Nephron (organoid): Measurements from ENCODE around the gene CDYL.

Source experiments
- H3K27ac Mint-ChIP-seq, 3 experiments: 2 replicates each; pipeline ENCODE4 v1.8.0; 2020; ENCODE audit warnings: mixed read lengths in 3 of 3, mild to moderate bottlenecking in 2 of 3, moderate library complexity in 1 of 3
- H3K27me3 Mint-ChIP-seq: 2 replicates; pipeline ENCODE4 v1.8.0; 2021; ENCODE audit warnings: low read depth, mild to moderate bottlenecking, moderate library complexity, mixed read lengths
- H3K36me3 Mint-ChIP-seq: 2 replicates; pipeline ENCODE4 v1.8.0; 2020; ENCODE audit warnings: low read depth, mixed read lengths
- H3K4me1 Mint-ChIP-seq: 2 replicates; pipeline ENCODE4 v1.8.0; 2020; ENCODE audit warnings: mixed read lengths
- H3K4me3 Mint-ChIP-seq, 3 experiments: 2 replicates each; pipeline ENCODE4 v1.8.0; 2020; ENCODE audit warnings: mild to moderate bottlenecking in 3 of 3, mixed read lengths in 3 of 3, moderate library complexity in 2 of 3
- H3K9me3 Mint-ChIP-seq: 2 replicates; pipeline ENCODE4 v1.8.0; 2020; ENCODE audit warnings: mixed read lengths
- CTCF ChIP-seq, 3 experiments: fragments of 200-600 bp; sonication (generic); IDR thresholded peaks; one replicate each; pipeline ENCODE4 v1.5.0; 2021; ENCODE audit warnings: antibody characterized with exemption in 3 of 3; ENCODE audit not compliant: unreplicated experiment in 3 of 3

The CDYL gene

GRCh38 chr6:4853782-4854511, 77.7 kb downstream of the CDYL start:
- Mint-ChIP-seq H3K4me3 (no peak overlapping the region), H3K4me1 (peaks cover 7% of the 10 kb centered on the region), H3K36me3 (peaks cover 3% of the 10 kb centered on the region), H3K27me3 (no peaks in the 10 kb centered on the region), H3K27ac (no peak overlapping the region), H3K9me3 (no peaks in the 10 kb centered on the region)
- TF ChIP-seq CTCF (IDR thresholded peaks at IDR 0.05; ENCODE audit: unreplicated experiment in 3 of 3): no peak

- Mint-ChIP-seq H3K27me3 (no peaks in the 10 kb centered on the region), H3K4me1 (peaks cover 4% of the 10 kb centered on the region), H3K36me3 (peaks cover 10% of the 10 kb centered on the region), H3K4me3 (no peak overlapping the region), H3K9me3 (no peaks in the 10 kb centered on the region), H3K27ac (no peak overlapping the region)
- TF ChIP-seq CTCF (IDR thresholded peaks at IDR 0.05; ENCODE audit: unreplicated experiment in 3 of 3): no peak
These were observed 80.6 kb downstream of the CDYL start for GRCh38 chr6:4856785-4857184.

- no peak overlapping the region for H3K27ac Mint-ChIP-seq
- H3K4me1 Mint-ChIP-seq: peaks cover 4% of the 10 kb centered on the region
- no peak overlapping the region for H3K4me3 Mint-ChIP-seq
- peaks cover 10% of the 10 kb centered on the region for H3K9me3 Mint-ChIP-seq
- peaks cover 19% of the 10 kb centered on the region for H3K36me3 Mint-ChIP-seq
- no peak for TF ChIP-seq CTCF (IDR thresholded peaks at IDR 0.05; ENCODE audit: unreplicated experiment in 3 of 3)
- no peaks in the 10 kb centered on the region for H3K27me3 Mint-ChIP-seq
These were observed 82.2 kb downstream of the CDYL start for GRCh38 chr6:4858194-4859015.

- no peak overlapping the region for H3K27ac Mint-ChIP-seq
- no peaks in the 10 kb centered on the region for H3K4me1 Mint-ChIP-seq
- no peak for TF ChIP-seq CTCF (IDR thresholded peaks at IDR 0.05; ENCODE audit: unreplicated experiment in 3 of 3)
- peaks cover 29% of the 10 kb centered on the region for H3K9me3 Mint-ChIP-seq
- peaks cover 35% of the 10 kb centered on the region for H3K36me3 Mint-ChIP-seq
- H3K27me3 Mint-ChIP-seq: no peaks in the 10 kb centered on the region
- H3K4me3 Mint-ChIP-seq: no peak overlapping the region
These were observed 84.2 kb downstream of the CDYL start for GRCh38 chr6:4860387-4860786.

DNA sequence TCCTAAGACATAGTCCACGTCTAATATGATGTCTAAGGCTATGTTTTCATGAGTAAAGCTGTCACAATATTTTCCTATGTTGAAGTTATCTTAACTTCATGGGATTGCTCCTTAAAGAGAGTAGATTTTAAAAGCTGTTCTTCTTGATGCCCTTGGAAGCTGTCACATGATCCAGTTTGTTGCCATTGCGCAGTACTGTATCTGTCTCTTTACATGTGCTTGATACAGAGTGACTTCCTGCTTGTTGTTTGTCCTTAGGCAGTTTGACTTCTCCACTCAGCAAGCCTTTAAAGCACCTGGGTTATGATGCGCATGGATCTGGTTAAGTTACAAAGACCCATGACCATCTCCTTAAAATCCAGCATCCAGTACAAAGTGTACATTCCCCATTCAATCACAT, 85.4 kb downstream of the CDYL start:
- TF ChIP-seq CTCF (IDR thresholded peaks at IDR 0.05; ENCODE audit: unreplicated experiment in 3 of 3): no peak
- Mint-ChIP-seq H3K9me3 (peaks cover 38% of the 10 kb centered on the region), H3K4me1 (no peaks in the 10 kb centered on the region)

More for the DNA sequence above, 85.4 kb downstream of the CDYL start:
- H3K27me3 Mint-ChIP-seq: no peaks in the 10 kb centered on the region
- peaks cover 46% of the 10 kb centered on the region for H3K36me3 Mint-ChIP-seq
- H3K4me3 Mint-ChIP-seq: no peak overlapping the region
- no peak overlapping the region for H3K27ac Mint-ChIP-seq
